Activated CD4-positive, CD25-positive, alpha-beta regulatory T cell treated with anti-CD3 and anti-CD28 coated beads, Interleukin-2, amount 50 U/mL, for 24 hours (primary cell): ENCODE data around the gene DLX1.
A peak's percentile ranks its signal among the peaks of the same experiment; 100 is the strongest.

Experiments
- ATAC-seq, 2 donors: fragments of 150-1000 bp; cut with Tn5 transposase; one replicate each; pipeline ENCODE4 v1.10.0; 2021; ENCODE audit warnings: mild to moderate bottlenecking in 1 of 2, moderate library complexity in 1 of 2

Gene DLX1

DNA sequence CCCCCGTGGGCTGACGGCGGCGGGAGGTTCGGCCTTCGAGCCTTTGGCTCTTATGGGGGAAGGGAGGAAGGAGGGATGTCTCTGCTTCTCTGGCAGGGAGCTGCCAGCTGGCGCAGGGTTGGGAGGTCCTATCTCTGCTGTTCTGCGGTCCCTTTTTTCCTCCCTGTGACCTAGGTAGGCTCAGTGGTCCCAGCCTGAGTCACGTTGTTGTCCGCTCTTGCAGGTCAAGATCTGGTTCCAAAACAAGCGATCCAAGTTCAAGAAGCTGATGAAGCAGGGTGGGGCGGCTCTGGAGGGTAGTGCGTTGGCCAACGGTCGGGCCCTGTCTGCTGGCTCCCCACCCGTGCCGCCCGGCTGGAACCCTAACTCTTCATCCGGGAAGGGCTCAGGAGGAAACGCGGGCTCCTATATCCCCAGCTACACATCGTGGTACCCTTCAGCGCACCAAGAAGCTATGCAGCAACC, 2.5 kb downstream of the DLX1 start:
- no peak for ATAC-seq

DNA sequence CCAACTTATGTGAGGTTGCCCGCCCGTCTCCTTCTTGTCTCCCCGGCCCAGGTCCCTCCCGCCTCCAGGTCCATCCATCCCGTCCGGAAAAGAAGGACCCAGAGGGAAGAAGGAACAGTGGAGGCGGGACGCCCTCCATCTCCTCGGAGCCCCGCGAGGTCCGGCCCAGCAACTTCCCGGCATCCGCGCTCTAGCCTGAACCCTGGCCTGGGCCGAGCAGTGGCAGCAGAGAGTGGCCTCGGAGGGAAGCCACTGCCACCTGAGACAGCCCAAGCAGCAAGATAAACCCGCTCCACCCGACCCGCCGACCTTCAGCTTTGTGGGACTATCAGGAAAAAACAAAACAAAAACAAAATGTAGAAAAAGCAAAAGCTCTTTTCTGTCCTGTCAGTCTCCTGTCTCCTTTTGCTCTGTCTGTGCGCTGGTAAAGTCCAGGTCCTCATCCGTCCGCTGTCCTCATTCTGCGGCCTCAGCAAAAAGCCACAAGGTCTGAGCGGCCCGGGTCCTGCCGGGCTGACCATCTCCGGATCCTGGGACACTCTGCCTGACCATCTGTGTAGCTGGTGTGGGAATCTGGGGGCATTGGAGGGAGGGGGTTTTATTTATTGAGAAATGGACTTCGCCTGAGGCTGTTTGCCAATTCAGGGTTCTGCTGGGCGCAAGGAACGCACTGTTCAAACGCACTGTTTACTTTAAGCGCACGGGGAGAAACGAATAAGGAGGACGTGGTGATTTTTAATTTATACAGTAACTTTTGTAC, 3.1 kb downstream of the DLX1 start:
- no peak for ATAC-seq

DNA sequence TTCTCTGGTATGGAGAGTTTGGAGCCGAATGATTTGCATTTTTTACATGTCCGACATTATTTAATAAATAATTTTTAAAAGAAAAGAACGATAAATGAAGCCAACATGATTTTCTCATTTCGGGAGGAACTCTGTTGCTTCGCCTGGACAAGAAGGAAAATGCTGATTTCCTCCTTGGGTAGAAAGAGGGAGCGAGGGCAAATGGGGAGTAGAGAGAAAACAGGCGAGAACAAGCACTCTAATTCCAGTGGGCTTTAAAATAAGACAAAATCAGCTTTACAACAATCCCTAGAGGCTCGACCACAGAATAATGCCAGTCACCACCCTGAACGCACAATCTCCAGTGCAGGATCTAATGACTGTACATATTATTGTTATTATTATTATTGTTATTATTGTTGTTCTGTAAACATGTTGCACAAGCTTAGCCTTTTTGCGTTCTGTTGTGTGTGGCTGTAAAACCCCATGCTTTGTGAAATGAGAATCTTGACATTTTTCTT, 3.7 kb downstream of the DLX1 start:
- no peak for ATAC-seq

- ATAC-seq = no peak
These were observed 4.3 kb downstream of the DLX1 start for GRCh38 chr2:172089633-172090032.

- no peak for ATAC-seq
These were observed 5.0 kb downstream of the DLX1 start for GRCh38 chr2:172090044-172090961.

DNA sequence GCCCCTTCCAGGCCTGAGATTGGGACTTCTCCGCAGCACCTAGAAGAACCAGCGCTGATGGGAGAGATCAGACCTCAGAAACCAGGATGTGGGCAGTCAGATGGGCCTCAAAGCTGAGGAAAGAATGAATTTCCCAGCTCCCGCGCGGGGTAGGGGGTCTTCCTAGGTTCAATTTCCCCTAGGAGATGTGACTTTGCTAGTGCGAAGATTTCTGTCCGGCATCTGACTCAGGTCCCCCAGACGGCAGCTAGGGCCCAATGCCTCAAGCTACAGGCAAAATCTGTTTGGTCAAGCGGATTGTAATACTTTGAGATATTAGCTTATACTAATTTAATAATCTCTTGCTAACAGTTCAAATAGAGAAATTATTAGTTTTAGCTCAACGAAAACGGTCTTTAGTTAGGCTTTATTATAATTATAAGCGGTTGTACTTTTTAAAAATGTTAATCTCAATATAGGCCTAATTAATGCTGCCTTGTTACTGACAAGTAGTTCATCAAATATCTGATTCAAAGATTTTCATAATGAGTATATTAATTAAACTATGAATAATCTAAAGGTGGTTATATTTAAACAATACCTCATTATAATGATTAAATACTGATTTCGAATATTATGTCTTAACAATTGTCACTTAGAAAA, 5.8 kb downstream of the DLX1 start:
- no peak for ATAC-seq

DNA sequence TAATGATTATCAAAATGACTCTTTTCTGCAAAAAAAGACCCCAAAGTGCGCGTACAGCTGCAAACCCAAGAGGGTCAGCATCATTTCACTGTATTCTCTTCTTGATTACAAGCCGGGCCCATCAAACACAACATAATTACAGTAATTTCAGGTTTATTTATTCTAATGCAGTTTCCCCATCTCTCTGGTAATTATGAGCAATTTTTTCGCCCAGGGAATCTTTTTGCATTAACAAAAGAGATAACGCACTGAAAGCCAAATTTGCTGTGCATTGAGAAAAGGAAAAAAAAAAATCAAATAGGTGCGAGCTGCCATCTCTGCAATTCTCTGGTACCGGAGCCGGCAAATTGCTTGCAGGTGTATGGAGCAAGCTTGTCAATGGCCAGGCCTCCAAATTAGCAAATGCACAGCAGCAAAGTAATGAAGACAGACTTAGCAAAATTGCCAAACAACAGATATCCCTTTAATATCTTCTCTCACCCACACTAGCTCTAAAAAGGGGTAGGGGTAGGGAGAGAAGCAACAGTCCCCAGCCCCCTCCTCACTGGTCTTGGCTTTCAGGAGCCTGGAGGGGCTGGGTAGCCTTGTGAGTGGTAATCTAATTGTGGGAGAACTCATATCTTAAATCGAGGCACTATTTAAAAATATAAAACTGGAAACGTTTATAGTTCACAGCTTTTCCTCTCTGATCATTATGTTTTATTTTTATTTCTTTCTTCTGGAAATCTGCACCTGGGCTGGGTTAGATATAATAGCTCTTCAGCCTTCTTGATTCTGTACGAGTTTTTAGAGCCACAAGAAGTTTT, 6.7 kb downstream of the DLX1 start:
- ATAC-seq = no peak

GRCh38 chr2:172092716-172093415, 7.6 kb downstream of the DLX1 start:
- no peak for ATAC-seq

DNA sequence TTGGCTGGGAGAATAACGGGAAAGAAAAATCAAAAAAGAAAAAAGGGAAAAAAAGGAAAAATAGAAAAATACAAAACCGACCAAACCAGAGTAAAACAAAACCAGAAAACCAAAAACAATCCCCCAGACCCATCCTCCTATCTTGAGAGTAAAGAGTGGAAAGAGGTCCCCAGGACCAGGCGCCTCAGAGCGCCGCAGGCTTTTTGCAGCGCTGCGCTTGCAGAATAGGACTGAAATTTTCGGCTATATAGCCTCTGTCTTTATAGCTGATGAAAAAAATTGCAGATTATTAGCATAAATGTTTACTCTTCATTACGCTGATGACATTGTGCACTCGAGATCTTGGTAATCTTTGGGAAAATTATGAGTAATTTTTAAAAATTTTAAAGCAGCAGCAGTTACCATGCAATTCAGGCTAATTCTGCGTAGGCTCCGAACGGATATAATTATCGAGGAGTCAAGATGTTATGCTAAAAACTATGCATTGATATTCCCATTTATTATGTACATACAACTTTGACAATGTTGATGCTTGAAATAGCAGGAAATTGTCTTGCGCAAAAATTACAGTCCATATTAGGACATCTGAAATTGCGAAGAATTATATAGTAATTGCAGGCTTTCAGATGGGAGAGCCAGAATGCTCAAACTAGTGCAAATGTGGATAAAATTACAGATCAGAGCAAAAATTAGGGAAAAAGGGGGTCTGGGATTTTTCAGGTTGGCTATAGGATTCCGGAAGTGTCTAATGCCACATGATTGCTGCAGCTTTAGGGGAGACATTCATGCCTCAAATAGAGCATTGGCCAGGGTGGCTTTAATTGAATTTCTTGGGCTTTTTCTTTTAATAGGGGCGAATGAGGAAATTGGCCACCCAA, 8.3 kb downstream of the DLX1 start:
- no peak for ATAC-seq

DNA sequence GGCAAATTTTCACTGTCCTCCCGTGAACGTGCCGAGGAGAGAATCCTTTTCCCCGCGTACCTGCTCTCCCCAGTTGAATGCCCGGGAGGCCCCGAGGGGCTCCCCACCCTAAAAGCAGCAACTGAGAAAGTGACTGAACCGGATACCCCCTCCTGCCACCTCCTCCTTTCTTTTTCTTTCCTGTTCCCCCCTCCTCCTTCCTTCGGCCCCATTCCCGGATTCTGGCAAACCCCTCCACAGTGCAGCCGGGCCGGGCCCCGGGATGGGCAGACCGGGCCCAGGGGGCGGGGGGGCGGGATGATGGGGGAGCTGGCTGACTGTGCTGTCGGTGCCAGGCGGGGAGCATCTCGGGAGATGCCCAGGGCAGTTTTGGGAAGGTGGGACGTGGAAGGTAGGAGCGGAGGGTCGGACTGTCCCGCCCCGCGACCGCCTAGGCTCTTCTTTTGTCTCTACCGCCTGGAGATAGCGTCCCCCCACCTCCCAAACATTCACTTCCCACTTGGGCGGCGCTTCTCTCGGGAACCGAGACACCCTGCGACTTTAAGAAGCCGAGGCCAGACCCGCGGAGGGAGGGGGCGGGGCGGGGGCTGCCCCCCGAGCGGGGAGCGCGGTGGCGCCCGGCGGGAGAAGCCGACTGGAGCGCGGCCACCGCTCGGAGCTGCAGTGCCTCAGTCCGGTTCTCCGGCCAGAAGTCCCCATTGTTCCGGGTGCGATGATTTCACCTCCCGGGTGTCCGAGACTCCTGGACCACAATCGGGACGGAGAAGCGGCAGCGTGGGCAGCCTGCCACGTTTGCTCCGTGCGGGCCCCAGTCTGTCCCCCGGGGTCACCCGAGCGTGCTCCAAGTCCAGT, 9.2 kb downstream of the DLX1 start:
- no peak for ATAC-seq

- ATAC-seq = peak; percentile 57 to 66
These were observed 10.0 kb downstream of the DLX1 start for GRCh38 chr2:172095146-172095904.

DNA sequence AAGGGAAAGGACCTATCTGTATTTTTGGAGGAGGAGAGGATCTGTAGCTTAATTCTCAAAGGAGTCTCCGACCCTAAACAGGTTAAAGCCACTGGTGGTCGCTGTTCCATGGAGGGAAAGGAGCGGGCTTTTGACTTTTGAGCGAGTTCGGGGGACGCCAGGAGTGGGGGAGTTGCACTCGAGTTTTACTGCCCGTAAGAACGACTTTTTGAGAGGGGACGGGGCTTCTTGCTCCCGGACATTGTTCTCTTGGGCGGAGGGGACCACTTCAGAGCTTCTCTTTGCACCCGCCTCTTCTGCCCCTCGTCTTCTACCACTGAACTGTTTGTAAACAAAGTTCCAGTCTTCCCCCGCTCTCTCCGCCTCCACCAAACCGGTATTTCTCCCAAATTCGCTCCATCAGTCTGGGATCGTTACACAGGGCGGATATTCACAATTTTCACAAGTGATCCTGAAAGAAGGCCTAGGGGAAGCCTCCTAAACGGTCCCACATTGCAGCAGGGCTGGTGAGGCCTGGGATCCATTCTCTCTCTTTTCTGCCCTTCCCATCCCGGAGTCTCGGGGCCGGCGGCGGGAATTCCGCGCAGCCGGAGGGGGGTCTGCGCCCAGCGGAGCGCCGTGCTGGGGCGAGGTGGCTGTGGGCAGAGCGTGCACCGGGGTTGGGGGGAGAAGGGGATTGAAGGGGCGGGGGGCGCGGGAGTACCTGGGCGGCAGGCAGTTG, 10.8 kb downstream of the DLX1 start:
- ATAC-seq = no peak

DNA sequence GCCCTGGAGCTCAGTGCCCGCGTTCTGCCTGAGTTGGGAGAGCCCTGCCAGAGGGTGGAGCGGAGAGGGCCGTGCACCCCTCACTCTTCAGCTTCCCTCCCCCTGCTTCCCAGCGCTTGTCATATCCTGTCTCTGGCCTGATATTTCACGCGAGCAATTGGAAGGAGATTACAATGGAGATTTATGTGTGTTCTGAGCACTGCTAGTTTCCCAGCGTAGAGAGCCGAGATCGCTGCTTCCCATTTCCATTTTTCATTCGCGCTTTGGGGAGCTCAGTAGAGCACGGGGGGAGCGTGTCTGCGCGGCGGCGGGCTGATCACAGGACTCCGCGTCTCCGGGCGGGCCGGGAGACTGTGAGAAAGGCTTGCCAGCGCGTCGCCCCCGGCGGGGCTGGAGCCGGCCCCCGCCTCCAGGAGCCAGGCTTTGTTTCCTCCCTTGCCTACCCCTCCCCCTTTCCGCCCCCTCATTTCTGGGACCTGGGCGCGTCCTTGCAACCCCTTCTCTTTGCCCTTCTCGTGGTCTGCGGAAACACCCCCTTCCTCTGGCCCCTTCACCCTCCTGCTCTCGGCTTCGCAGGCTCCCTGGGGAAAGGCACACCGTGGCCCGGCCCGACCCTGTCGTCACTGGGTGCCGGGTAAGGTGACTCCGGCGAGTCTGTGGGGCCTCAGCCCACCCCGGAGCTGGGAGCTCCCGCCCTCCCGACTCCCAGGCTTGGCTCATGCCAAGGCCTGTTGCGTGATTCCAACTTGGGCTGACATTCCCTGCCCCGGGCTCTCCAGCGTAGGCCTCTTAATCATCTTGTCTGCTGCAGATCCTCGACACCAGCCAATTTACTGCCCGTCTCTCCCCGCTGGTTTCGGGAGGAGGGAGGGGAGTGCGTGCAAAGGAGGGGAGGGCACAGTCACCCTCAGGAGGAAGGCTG, 11.6 kb downstream of the DLX1 start:
- no peak for ATAC-seq

- ATAC-seq = no peak
These were observed 12.3 kb downstream of the DLX1 start for GRCh38 chr2:172097557-172098131.

DNA sequence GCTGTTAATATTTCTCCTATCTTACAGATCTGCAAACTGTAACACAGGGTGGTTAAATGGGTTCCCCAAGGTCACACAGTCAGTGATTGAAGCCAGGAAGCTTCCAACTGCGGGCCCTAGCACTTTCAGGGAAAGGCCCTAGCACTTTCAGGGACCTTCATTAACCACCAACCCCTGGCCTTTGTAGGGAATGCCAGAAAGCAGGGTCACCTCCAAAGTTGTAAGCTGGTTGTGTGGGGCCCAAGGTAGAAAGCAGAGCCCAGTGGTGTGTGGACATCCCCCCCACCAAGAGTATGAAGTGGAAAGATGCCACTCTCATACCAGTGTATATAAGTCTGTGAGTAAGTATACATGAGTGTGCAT, 13.0 kb downstream of the DLX1 start:
- ATAC-seq = no peak

GRCh38 chr2:172098650-172099471, 13.6 kb downstream of the DLX1 start:
- peak in 1 of 2 donors; percentile 4 for ATAC-seq
